GM18909 (cell line): Measurements from ENCODE around the gene SLC6A20.

ENCODE experiments used
- ATAC-seq: cut with Tn5 transposase; IDR thresholded peaks from one replicate; pipeline ENCODE4 v1.9.1; 2021; ENCODE audit warnings: mild to moderate bottlenecking; ENCODE audit not compliant: unreplicated experiment, poor library complexity

Gene SLC6A20

DNA sequence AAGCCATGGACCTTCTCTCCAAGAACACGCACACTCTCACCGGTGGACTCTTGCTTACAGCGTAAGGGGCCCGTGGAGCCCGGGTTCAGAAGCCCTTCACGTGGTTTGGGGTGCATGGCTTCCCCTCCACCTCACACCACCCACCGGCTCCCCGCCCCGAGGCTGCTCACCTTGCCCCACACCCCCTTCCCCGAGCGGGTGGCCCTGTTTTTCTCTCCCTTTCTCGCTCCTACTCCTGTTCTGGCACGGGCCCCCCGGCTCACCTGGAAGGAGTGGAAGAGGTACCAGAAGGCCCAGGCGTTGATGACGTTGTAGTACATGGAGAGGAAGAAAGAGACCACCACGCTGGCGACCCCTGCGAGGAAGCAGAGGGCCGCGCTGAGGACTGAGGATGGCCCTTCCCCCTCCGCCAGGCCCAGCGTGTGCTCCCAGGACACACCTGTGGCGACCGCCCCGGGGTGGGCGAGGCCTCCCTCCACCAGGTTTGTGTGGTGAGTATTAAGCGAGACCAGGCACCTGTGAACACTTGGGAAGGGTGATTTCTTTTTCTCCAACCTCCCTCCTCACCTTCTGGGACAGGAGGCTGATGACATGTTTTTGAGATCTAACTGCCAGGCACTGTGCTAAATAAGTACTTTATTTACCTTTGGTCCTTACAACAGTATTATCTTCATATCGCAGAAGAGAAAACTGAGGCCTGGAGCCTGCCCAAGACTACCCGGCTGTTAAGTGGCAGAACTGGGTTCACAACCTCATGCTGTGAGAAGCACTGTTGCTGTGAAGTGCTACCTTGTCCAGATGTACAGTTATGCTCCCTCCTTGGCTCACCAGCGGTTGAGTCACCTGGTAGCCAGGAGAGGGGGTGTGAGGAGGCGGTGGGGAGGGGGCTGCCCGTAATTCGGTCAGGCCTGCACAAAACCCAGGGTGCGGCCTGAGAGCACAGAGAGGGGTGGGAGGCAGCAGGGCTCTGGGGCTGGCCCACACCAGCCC, 16.3 kb downstream of the SLC6A20 start:
- ATAC-seq: no peak

DNA sequence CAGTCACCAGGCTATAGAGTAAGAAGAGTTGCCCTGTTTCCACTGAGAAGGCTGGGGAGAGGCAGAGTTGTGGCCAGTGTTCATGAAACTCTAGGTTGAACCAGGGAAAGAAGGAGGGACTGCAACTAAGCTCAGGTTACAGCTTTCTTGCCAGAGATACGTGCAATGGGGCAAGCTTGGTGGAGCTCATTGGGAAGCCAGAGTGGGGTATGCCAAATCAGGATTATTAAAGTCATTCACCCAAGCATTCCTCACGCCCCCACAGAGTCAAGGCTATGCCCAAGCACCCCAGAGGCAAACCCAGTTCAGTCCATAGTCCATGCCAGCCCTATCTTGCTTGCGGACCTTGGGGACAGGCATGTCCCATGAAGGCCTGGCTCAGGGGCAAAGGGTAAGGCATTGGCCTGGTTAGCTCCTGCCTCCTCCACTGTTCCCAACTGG, 17.6 kb downstream of the SLC6A20 start:
- ATAC-seq: no peak

DNA sequence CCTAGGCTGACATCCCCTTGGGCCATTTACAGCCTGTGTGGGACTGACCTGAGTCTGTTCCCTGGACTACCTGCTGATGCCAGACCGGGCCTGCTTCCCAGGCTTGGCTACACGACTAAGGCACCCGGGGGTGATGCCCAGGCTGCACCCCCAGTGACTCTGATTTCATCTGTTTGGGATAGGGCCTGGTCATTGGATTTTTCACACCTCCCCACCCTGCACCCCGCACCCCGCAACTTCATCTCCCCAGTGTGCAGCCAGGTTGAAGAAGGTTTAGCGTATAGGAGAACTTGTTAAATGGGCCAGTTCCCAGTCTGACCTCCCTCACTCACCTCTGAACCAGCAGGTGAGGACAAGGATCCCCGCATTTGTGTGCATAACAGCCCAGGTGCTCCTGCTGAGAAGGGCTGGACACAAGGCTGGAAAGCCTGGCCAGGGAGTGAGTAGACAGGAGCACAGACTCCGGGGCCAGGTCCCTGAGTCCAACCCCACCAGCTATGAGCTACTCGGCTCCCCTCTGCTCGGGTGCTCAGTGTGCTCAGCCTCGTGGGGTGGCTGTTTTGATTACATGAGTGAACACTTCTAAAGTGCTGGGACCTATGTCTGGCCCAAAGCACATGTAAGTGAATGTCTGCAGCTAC, 18.5 kb downstream of the SLC6A20 start:
- no peak for ATAC-seq

DNA sequence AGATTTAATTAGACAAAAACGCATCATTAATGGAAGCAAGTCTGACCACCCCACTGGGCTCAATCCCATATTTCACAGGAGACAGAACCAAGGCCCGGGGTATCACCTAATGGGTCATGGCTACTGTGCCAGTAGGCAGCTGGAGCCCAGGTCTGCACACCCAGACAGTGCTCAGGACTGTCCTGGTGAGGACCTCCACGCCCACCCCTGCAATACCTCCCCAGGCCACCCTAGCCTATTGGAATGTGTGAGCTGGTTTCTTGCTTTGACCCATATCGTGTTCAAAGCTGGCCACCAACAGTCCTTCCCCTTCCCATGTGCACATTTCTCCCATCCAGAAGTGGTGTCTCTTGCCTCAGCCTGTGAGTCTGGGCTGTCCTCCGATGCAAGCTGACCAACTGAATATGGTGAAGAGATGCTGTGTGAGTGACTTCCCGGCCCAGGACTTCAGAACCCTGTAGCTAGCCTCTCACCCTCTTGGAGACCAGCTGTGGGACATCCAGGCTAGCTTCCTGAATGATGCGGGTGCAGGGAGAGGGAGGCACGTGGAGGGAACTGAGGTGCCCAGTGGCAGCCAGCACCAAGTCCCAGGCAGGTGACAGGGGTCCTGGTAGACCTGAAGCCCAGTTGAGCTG, 19.1 kb downstream of the SLC6A20 start:
- ATAC-seq: no peak

DNA sequence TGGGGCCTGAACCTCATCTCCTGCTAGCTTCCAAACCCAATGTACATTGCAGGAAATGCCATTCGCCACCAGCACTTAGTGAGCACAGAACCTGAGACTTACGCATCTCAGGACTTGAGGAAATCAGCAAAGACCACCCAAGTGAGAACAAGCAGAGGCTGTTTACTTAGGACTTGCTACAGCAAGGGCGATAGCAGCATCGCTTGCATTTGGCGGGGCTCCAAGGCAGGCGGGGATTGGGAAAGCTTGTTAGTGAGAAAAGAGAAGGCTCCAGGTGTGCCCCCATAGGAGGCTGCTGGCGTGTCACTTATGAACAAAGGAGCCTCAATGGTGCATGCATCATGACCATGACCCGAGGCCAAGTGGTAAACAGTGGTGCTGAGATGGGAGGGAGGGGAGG, 19.7 kb downstream of the SLC6A20 start:
- ATAC-seq: no peak

DNA sequence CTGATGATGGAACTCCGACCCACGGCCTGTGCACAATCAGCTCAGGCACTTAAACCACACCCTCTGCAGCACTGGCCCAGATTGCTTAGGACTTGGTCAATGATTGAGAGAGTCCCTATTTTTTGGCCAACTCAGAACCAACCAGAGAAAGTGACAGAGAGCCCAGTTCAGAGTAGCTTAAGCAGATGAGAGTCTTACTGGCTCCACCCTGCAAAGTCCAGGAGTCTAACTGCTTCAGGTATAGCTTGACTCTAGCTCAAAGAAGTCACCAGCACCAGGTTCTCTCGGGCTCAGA, 20.1 kb downstream of the SLC6A20 start:
- no peak for ATAC-seq

GRCh38 chr3:45775571-45776300, 20.6 kb downstream of the SLC6A20 start:
- ATAC-seq: no peak

DNA sequence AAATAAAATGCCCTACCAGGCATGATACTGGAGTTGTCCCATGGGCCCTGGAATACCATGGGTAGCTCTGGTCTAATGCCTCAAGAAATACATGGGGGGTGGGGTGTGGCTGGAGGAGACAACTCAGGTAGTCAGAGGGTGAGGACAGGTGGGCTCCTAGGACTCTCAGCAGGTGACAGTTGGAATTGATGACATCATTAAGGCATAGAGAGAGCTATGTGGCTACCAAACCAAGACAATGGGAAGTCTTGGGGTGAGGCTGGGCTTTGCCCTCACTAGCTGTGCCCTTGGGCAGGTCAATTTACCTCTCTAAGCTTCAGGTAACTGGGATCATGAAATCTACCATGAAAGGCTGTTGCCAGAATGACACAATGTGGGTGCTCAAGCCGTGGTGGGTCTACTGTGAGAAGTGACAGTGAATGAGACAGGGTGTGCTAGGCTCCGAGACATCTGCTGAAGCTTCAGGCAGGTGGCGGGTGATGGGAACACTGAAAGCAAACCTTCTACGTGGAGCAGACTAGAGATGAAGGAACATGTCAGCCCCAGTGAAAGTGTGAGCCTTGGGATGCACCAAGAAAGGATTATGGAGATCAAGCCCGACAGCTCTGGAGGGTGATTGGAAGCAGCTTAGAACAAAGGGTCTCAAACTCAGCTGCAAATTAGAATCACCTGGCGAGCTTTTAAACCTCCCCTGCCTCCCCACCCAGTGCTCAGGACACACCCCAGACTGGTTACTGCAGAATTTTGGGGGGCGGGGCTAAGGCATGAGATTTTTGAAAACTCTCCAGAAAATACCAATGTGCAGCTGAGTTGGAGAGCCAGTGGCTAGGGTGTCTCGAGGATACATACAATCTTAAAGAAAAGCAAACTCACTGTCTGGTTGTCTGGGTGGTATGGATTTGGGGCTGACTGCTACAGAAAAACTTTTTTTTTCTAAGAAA, 21.5 kb downstream of the SLC6A20 start:
- no peak for ATAC-seq

- ATAC-seq: no peak
Measured at GRCh38 chr3:45773714-45774449, 22.5 kb downstream of the SLC6A20 start.

- ATAC-seq: no peak
Measured at GRCh38 chr3:45773072-45773471, 23.3 kb downstream of the SLC6A20 start.

DNA sequence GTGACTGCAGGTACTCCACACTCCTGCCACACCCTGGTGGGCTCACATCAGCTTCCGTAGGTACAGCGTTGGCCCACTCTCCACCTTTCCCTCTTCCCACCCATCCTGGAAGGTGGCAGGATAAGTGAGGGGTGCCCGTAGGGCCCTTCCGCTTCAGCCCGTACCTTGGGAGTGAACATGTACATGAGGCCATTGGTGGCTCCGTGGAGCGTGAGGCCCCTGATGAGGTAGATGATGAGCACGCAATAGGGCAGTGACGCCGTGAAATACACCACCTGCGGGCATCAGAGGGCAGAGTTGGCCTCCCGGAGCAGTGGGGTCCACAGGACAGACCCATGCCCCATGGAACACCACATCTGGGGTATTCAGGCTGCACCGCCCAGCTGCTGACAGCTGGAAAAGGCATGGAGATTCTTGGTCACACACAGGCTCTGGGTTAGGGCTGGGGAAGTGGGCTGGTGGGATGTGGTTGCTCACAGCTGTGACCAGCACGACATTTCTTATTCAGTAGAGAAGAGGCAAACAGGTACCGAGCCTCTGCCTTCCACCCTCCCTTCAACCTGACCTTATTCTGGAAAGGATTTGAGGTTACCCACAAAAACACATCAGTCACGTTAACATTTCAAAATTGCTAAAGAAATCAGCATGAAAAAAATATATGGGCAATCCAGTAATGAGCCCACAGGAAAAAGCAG, 23.8 kb downstream of the SLC6A20 start:
- no peak for ATAC-seq

DNA sequence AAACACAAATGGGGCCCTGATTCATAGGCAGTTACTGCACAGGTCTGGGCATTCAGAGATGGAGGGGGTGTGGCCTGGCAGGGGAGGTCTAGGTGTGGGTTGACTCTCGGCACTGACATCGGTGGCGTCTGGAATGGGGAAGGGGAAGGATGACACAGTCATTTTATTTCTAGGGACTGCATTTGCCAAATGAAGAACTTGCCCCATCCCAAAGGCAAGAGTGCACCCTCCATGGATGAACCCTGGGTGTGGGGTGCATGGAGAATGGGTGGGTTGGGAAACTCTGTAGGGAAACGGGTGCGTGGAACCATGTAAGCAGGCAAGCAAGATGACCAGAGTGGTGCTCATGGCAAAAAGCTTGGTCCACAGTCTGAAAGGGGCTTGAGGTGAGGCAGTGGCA, 24.5 kb downstream of the SLC6A20 start:
- no peak for ATAC-seq

- ATAC-seq: no peak
Measured at GRCh38 chr3:45771166-45771775, 25.1 kb downstream of the SLC6A20 start.

DNA sequence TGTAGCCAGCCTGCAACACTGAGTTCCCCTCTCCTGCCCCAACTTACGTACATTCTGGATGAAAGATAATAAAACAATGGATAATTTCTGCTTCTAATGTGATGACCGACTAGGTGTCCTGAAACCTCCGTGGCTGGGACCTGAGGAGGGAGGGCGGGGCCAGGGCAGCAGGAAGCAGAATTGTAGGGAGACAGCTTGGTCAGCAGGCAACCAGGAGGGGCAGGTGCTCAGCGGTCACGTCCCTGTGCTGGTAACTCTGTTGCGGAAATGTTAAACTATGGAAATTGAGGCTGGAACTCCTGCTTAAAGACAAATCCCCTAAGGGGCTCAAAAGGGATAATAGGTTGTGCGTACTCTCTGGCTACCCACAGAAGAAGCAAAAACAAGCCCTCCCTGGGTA, 30.4 kb downstream of the SLC6A20 start:
- no peak for ATAC-seq

- no peak for ATAC-seq
Measured at GRCh38 chr3:45765266-45765851, 31.0 kb downstream of the SLC6A20 start.

GRCh38 chr3:45763303-45763675, 33.0 kb downstream of the SLC6A20 start:
- no peak for ATAC-seq

DNA sequence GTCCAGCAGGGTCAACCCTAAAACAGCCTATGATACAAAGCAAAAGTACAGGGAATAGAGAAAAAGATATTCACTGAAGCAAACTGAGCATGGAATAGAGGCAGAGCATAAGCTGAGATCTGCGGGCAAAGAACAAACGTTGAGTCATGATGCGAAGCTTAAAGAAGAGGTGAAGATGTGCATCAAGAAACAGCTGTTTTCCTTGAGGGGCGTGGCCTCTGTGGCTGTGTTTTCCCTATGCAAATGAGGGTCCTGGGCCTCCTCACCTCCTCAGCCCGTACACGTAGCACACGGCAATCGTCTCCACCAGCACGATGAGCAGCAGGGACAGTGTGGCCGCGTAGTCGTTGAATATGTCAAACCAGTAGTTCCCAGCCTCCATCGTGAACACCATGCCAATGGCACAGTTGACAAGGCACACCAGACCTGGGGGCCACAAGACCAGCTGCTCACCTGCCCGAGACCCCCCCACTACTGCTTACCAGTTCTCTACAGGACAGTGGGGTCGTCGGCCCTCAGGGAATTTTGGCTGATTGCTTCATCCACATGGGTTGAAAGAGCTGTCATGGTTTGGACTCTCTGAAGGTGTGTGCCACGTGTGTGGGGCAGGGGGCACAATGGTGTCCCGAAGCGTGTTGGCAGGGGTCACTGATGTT, 33.6 kb downstream of the SLC6A20 start:
- ATAC-seq: no peak
